ENCODE results near the gene NNMT.
A peak's percentile ranks its signal among the peaks of the same experiment; 100 is the strongest.

Gene NNMT

DNA sequence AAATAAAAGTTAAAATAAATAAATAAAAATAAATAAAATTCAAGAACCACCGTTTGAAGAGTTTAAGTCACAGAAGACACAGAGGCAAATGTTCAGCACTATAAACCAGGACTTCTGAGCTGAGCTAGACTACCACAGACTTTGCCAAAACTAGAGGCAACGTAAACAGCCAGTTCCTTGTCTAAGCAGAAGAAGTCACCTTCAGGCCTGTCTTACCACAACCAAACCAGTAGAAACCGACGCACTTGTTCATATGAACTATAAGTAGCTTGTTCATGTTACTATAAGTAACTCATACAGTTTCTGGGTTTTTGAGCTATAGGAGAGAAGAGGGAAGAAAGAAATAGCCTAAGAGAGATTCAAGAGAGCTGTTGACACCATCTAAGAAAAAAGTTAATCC, 48.3 kb downstream of the NNMT start:
- in situ Hi-C loops (cut with MboI; ENCODE audit: low sequenced_read_pairs), result no loop called here
- DNase-seq (ENCODE audit: low spot score in 2 of 2), result no peak
- Histone ChIP-seq H3K9me3 (no peaks in the 10 kb centered on the region), H3K4me3 (no peak overlapping the region), H3K27me3 (ENCODE audit: low read depth) (no peaks in the 10 kb centered on the region), H3K36me3 (replicated peaks) (no peaks in the 10 kb centered on the region), H3K4me1 (no peaks in the 10 kb centered on the region)

- in situ Hi-C loops (cut with MboI; ENCODE audit: low sequenced_read_pairs), result no loop called here
- H3K4me3 ChIP-seq, result no peak overlapping the region
- no peaks in the 10 kb centered on the region for H3K27me3 ChIP-seq (ENCODE audit: low read depth)
- DNase-seq (ENCODE audit: low spot score in 2 of 2), result no peak
- no peaks in the 10 kb centered on the region for H3K4me1 ChIP-seq
- H3K9me3 ChIP-seq, result no peaks in the 10 kb centered on the region
- H3K36me3 ChIP-seq (replicated peaks), result no peaks in the 10 kb centered on the region
Measured at GRCh38 chr11:114345575-114346222, 49.5 kb downstream of the NNMT start.

GRCh38 chr11:114346709-114347141, 50.5 kb downstream of the NNMT start:
- DNase-seq (ENCODE audit: low spot score in 2 of 2), result no peak
- Histone ChIP-seq H3K4me3 (no peak overlapping the region), H3K4me1 (no peaks in the 10 kb centered on the region), H3K9me3 (no peaks in the 10 kb centered on the region), H3K36me3 (replicated peaks) (no peaks in the 10 kb centered on the region), H3K27me3 (ENCODE audit: low read depth) (no peaks in the 10 kb centered on the region)
- in situ Hi-C loops (cut with MboI; ENCODE audit: low sequenced_read_pairs), result no loop called here

DNA sequence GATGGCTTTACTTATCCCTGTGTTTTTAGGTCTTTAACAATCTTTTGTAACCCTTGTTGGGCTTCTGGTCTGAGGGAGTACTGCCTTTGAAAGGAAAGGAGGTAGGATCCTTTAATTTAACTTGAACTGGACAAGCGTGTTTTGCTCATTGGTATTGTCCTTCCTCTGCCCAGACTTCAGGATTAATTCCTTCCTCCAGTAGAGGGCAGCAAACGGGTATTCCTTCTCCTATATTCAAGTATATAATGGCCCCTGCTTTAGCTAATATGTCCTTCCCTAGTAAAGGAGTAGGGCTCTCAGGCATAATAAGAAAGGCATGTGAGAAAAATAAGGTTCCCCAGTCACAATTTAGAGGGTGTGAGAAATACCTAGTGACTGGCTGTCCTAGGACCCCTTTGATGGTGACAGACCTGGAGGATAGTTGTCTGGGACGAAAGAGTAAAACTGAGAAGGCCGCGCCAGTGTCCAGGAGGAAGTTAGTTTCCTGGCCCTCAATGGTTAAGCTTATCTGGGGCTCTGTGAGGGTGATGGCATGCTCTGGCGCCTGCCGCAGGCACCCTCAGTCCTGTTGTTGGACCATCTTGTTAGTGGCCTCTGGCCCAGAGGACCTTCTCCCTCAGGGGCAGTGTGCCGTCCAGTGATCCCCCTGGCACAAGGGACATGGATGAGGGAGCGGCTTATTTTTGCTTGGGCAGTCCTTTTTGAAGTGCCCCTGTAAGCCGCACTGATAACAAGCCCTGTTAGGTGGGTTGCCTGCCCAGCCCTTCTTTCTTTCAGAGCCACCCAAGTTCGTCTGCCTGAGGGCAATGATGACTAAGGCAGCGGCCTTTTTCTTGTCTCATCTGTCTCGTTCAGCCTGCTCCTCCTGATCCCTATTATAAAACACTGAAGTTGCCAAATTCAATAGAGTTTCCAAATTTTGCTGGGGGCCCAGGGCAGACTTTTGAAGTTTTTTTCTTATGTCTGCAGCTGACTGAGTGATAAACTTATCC, 52.3 kb downstream of the NNMT start:
- in situ Hi-C loops (cut with MboI; ENCODE audit: low sequenced_read_pairs), result no loop called here
- Histone ChIP-seq H3K4me3 (no peak overlapping the region), H3K4me1 (no peaks in the 10 kb centered on the region), H3K27me3 (ENCODE audit: low read depth) (no peaks in the 10 kb centered on the region), H3K36me3 (replicated peaks) (no peaks in the 10 kb centered on the region), H3K9me3 (no peaks in the 10 kb centered on the region)
- DNase-seq (ENCODE audit: low spot score in 2 of 2), result peak; percentile 32 to 65

- no peaks in the 10 kb centered on the region for H3K9me3 ChIP-seq
- no peaks in the 10 kb centered on the region for H3K27me3 ChIP-seq (ENCODE audit: low read depth)
- H3K4me3 ChIP-seq, result no peak overlapping the region
- in situ Hi-C loops (cut with MboI; ENCODE audit: low sequenced_read_pairs), result no loop called here
- H3K36me3 ChIP-seq (replicated peaks), result no peaks in the 10 kb centered on the region
- no peak for DNase-seq (ENCODE audit: low spot score in 2 of 2)
- H3K4me1 ChIP-seq, result no peaks in the 10 kb centered on the region
Measured at GRCh38 chr11:114350022-114350421, 53.8 kb downstream of the NNMT start.

GRCh38 chr11:114353443-114353842, 57.2 kb downstream of the NNMT start:
- Histone ChIP-seq H3K36me3 (replicated peaks) (no peaks in the 10 kb centered on the region), H3K27me3 (ENCODE audit: low read depth) (no peaks in the 10 kb centered on the region), H3K4me1 (no peaks in the 10 kb centered on the region), H3K9me3 (no peaks in the 10 kb centered on the region), H3K4me3 (no peak overlapping the region)
- no peak for DNase-seq (ENCODE audit: low spot score in 2 of 2)
- in situ Hi-C loops (cut with MboI; ENCODE audit: low sequenced_read_pairs), result no loop called here

- H3K4me1 ChIP-seq, result no peaks in the 10 kb centered on the region
- in situ Hi-C loops (cut with MboI; ENCODE audit: low sequenced_read_pairs), result no loop called here
- no peak overlapping the region for H3K4me3 ChIP-seq
- no peak for DNase-seq (ENCODE audit: low spot score in 2 of 2)
- no peaks in the 10 kb centered on the region for H3K9me3 ChIP-seq
- H3K36me3 ChIP-seq (replicated peaks), result no peaks in the 10 kb centered on the region
- H3K27me3 ChIP-seq (ENCODE audit: low read depth), result no peaks in the 10 kb centered on the region
Measured at GRCh38 chr11:114354076-114354475, 57.9 kb downstream of the NNMT start.

DNA sequence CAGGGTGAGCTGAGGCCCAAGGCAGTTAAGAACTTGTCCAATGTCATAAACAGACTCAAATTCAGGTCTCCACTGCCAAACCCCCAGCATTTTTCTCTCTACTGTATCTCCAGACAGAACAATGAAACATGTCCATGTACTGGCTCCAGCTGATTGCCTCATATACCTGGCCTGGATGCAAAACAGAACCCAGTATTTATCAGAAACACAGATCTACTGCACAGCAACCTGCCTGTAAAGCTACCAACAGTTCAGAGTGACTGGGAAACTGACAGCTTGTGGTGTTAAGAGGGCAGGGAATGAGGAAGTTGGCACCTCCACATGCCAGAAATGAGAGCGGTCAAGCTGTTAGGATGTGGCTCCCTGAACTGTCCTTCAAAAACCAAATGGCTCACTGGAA, 62.5 kb downstream of the NNMT start:
- Histone ChIP-seq H3K36me3 (replicated peaks) (no peaks in the 10 kb centered on the region), H3K4me3 (no peak overlapping the region), H3K9me3 (no peaks in the 10 kb centered on the region), H3K27me3 (ENCODE audit: low read depth) (no peaks in the 10 kb centered on the region), H3K4me1 (no peaks in the 10 kb centered on the region)
- DNase-seq (ENCODE audit: low spot score in 2 of 2), result no peak
- in situ Hi-C loops (cut with MboI; ENCODE audit: low sequenced_read_pairs), result no loop called here

- DNase-seq (ENCODE audit: low spot score in 2 of 2), result no peak
- Histone ChIP-seq H3K9me3 (no peaks in the 10 kb centered on the region), H3K27me3 (ENCODE audit: low read depth) (peaks cover 3% of the 10 kb centered on the region), H3K36me3 (replicated peaks) (no peaks in the 10 kb centered on the region), H3K4me1 (no peaks in the 10 kb centered on the region), H3K4me3 (no peak overlapping the region)
- in situ Hi-C loops (cut with MboI; ENCODE audit: low sequenced_read_pairs), result no loop called here
Measured at GRCh38 chr11:114359342-114359741, 63.1 kb downstream of the NNMT start.

DNA sequence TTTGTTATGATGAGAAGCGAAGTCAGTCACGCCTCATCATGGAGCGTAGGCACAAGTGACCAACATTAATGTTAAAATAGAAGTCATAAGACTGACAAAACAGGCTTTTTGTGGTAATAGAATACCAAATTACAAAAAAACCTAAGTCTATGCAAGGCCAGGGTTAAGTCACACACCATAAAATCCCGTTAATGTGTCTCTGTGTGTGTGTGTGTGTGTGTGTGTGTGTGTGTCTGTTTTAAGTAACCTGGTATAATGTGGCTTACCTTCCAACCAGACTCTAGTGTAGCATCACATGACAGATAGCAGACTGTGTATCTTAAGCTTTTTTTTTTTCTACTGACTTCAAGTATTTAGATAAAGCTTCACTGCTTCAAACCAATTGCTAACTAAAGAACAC, 66.1 kb downstream of the NNMT start:
- Histone ChIP-seq H3K27me3 (ENCODE audit: low read depth) (peaks cover 15% of the 10 kb centered on the region), H3K4me1 (no peaks in the 10 kb centered on the region), H3K9me3 (no peaks in the 10 kb centered on the region), H3K4me3 (no peak overlapping the region), H3K36me3 (replicated peaks) (no peaks in the 10 kb centered on the region)
- no peak for DNase-seq (ENCODE audit: low spot score in 2 of 2)
- in situ Hi-C loops (cut with MboI; ENCODE audit: low sequenced_read_pairs), result no loop called here

GRCh38 chr11:114362958-114363357, 66.8 kb downstream of the NNMT start:
- no peak overlapping the region for H3K4me3 ChIP-seq
- H3K36me3 ChIP-seq (replicated peaks), result no peaks in the 10 kb centered on the region
- no peaks in the 10 kb centered on the region for H3K9me3 ChIP-seq
- DNase-seq (ENCODE audit: low spot score in 2 of 2), result no peak
- in situ Hi-C loops (cut with MboI; ENCODE audit: low sequenced_read_pairs), result no loop called here
- peaks cover 20% of the 10 kb centered on the region for H3K27me3 ChIP-seq (ENCODE audit: low read depth)
- no peaks in the 10 kb centered on the region for H3K4me1 ChIP-seq
